GM18505 (cell line): ENCODE results near the gene LRP1.

Experiments used
- ATAC-seq: cut with Tn5 transposase; IDR thresholded peaks from one replicate; pipeline ENCODE4 v1.9.1; 2021; ENCODE audit not compliant: unreplicated experiment
- POLR2A ChIP-seq: IDR thresholded peaks from 4 replicates; pipeline ENCODE4 v1.6.1; 2011; ENCODE audit warnings: borderline replicate concordance; ENCODE audit not compliant: insufficient read depth, insufficient read length; ENCODE audit errors: extremely low read depth

The LRP1 gene

GRCh38 chr12:57204454-57204853, 76.2 kb downstream of the LRP1 start:
- TF ChIP-seq POLR2A, result no peak
- no peak for ATAC-seq

- no peak for ATAC-seq
- TF ChIP-seq POLR2A, result no peak
Measured at GRCh38 chr12:57205186-57205585, 76.9 kb downstream of the LRP1 start.

- TF ChIP-seq POLR2A, result no peak
- ATAC-seq, result no peak
Measured at GRCh38 chr12:57205931-57206330, 77.6 kb downstream of the LRP1 start.

- ATAC-seq, result no peak
- TF ChIP-seq POLR2A, result no peak
Measured at GRCh38 chr12:57207731-57208630, 79.7 kb downstream of the LRP1 start.

GRCh38 chr12:57208631-57209282, 80.5 kb downstream of the LRP1 start:
- no peak for TF ChIP-seq POLR2A

GRCh38 chr12:57209916-57210315, 81.6 kb downstream of the LRP1 start:
- no peak for TF ChIP-seq POLR2A
- no peak for ATAC-seq

More at GRCh38 chr12:57208631-57209282, 80.5 kb downstream of the LRP1 start:
- no peak for ATAC-seq

- ATAC-seq, result no peak
- TF ChIP-seq POLR2A, result no peak
Measured at GRCh38 chr12:57210461-57210860, 82.2 kb downstream of the LRP1 start.

GRCh38 chr12:57210926-57211692, 82.8 kb downstream of the LRP1 start:
- ATAC-seq, result no peak
- no peak for TF ChIP-seq POLR2A

- no peak for ATAC-seq
- no peak for TF ChIP-seq POLR2A
Measured at GRCh38 chr12:57211791-57212700, 83.8 kb downstream of the LRP1 start.

- TF ChIP-seq POLR2A, result no peak
- ATAC-seq, result no peak
Measured at GRCh38 chr12:57212701-57213057, 84.4 kb downstream of the LRP1 start.

GRCh38 chr12:57213058-57213715, 84.9 kb downstream of the LRP1 start:
- no peak for ATAC-seq
- no peak for TF ChIP-seq POLR2A

- no peak for TF ChIP-seq POLR2A
- no peak for ATAC-seq
Measured at GRCh38 chr12:57213763-57214397, 85.6 kb downstream of the LRP1 start.

GRCh38 chr12:57214398-57214781, 86.1 kb downstream of the LRP1 start:
- no peak for ATAC-seq

More at GRCh38 chr12:57214398-57214781, 86.1 kb downstream of the LRP1 start:
- no peak for TF ChIP-seq POLR2A
